PFSK-1 (cell line): ENCODE data around the gene PRIMPOL.

Experiments used
- FOXP2 ChIP-seq: optimal IDR thresholded peaks from 2 replicates; pipeline ENCODE3; 2011; ENCODE audit warnings: borderline replicate concordance, control low read depth, inconsistent platforms; ENCODE audit not compliant: insufficient read depth; ENCODE audit errors: extremely low read length, extremely low read depth
- POLR2AphosphoS5 ChIP-seq: IDR thresholded peaks from 2 replicates; pipeline ENCODE4 v1.6.1; 2012; ENCODE audit warnings: low read depth, mild to moderate bottlenecking, control low read depth, low read length, moderate library complexity
- REST ChIP-seq, 2 experiments: IDR thresholded peaks; 2 replicates each; pipeline versions ENCODE4 v1.6.1 to v1.8.0; 2011 to 2012; ENCODE audit warnings: low read depth in 2 of 2, low read length in 2 of 2, control low read depth in 1 of 2, inconsistent platforms in 1 of 2, mild to moderate bottlenecking in 1 of 2, moderate library complexity in 1 of 2; ENCODE audit not compliant: insufficient read depth in 1 of 2
- SIN3A ChIP-seq: IDR thresholded peaks from 2 replicates; pipeline ENCODE4 v1.6.1; 2012; ENCODE audit warnings: mild to moderate bottlenecking, low read length, moderate library complexity, borderline replicate concordance; ENCODE audit not compliant: insufficient read depth
- TAF1 ChIP-seq: IDR thresholded peaks from 2 replicates; pipeline ENCODE4 v1.6.1; 2012; ENCODE audit warnings: low read length, control low read depth, borderline replicate concordance; ENCODE audit not compliant: insufficient read depth

GRCh38 chr4:184662236-184662635, 12.7 kb downstream of the PRIMPOL start:
- TF ChIP-seq REST (IDR thresholded peaks at IDR 0.05; ENCODE audit: insufficient read depth in 1 of 2, low read depth in 2 of 2, low read length in 2 of 2) (no peak), SIN3A (no peak), TAF1 (no peak), POLR2AphosphoS5 (no peak), FOXP2 (no peak)
